Right hindlimb (tissue), 1 donor: Measurements from ENCODE around the gene CPA1.
"Not testable (repeated sequence)": the region's sequence is repeated elsewhere in the genome, so short reads cannot be mapped to it uniquely, and the experiment has no call there.

ENCODE experiments used
- DNase-seq: peaks from one replicate; pipeline ENCODE4 v3.0.0-alpha.2; 2018

The CPA1 gene

DNA sequence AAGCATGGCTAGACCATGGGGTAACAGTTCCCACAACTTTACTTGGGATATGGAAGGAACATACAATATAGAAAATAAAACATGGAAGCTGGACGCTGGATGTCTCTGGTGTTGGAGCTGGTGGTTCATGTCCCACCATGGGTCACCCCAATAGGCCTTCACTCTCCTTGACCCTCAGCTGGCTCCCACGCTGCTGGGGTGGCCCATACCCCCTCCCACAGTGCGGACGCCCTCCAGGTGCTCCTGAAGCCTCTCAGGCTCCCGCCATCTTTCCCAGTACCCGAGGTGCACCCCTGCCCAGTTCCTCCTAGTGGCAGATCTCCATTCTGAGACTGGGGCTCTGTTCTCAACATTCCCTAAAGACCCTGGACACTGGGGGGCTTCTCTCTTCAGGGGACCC lies 5.8 kb upstream of the CPA1 start:
- DNase-seq: no peak

DNA sequence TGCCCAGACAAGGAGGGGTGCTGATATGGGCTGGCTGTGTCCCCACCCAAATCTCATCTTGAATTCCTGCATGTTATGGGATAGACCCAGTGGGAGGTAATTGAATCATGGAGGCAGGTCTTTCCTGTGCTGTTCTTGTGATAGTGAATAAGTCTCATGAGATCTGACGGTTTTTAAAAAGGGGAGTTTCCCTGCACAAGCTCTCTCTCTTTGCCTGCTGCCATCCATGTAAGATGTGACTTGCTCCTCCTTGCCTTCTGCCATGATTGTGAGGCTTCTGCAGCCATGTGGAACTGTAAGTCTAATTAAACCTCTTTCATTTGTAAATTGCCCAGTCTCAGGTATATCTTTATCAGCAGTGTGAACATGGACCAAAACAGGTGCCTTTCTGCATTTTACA lies 3.8 kb upstream of the CPA1 start:
- DNase-seq: not testable (repeated sequence)

DNA sequence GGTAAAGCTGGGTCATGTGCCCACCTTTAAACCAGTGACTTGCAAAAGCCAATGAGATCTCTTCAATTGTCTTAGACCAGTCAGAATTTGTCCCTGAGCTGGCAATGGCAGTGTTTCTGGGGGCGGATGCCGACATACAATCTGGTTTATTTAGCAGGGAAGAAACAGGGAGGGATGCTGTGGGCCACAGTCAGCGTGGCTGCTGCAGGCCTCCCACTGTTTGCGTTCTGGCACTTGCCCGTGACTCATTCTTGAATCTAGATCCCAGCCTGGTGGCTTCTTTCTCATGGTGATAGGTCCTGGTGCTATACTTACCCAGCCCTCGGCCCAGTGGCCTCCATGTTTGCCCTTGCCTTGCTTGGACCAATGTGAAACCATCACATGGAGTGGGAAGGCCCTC lies 3.1 kb upstream of the CPA1 start:
- DNase-seq: no peak

DNA sequence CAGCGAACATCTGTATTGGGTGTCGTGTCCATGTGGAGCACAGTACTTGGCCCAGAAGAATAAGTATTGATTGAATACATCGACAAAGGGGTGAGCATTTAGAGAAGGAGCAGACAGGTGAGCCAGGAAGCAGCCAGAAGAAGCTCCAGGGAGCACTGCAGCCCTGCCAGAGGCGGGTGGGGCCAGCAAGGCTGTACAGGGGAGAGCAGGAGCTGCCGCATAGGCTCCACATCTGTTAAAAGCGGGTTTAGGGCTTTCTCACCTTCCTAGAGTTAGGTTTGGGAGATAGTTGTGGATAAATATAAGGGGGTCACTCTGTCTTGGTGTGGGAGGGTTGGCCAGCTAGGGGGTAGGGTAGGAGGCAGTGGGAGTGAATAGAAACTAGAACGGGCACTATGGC lies 1.3 kb upstream of the CPA1 start:
- DNase-seq: peak; percentile 12

DNA sequence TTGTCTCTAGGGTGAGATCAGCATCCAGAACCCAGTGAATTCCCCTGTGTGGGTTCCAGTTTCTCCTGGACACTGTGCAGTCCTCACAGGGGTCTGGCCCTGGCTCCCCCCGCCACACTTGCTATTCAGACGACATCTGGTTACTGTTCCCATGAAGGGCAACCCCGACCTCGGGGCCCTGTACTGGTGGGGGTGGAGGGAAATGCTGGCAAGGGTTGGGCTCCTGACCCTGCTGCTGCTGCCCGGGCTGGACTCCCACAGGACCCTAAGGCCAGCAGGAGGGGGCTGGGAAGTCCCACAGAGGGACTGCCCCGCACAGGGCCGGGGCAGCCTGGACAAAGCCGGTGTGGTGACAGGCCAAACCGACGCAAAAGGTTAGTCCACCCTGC lies 768 bp upstream of the CPA1 start:
- no peak for DNase-seq

DNA sequence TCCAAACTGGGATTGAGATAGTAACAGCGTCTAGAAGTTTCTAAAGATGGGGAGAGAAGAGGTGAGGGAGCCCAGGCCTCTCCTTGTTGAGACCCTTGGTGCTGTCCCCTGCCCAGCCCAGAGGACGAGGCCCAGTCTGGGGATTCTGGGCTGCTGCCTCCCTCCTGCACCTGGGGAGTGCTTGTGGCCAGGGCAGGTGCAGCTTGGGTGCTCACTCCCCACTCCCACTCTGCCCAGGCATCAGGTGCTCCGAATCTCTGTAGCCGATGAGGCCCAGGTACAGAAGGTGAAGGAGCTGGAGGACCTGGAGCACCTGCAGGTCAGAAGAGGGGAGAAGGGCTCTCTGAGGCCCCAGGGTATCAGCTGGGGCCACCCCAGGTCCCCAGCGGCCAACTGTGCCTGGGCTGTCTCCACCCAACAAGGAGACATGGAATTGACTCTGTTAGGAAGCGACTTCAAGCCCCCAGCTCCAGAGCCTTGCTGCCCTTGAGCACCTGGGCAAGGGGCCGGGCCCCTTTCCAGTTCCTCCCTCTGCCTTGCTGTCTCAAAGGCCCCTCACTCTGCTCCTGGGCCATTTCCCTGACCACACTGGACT lies 664 bp downstream of the CPA1 start:
- no peak for DNase-seq

DNA sequence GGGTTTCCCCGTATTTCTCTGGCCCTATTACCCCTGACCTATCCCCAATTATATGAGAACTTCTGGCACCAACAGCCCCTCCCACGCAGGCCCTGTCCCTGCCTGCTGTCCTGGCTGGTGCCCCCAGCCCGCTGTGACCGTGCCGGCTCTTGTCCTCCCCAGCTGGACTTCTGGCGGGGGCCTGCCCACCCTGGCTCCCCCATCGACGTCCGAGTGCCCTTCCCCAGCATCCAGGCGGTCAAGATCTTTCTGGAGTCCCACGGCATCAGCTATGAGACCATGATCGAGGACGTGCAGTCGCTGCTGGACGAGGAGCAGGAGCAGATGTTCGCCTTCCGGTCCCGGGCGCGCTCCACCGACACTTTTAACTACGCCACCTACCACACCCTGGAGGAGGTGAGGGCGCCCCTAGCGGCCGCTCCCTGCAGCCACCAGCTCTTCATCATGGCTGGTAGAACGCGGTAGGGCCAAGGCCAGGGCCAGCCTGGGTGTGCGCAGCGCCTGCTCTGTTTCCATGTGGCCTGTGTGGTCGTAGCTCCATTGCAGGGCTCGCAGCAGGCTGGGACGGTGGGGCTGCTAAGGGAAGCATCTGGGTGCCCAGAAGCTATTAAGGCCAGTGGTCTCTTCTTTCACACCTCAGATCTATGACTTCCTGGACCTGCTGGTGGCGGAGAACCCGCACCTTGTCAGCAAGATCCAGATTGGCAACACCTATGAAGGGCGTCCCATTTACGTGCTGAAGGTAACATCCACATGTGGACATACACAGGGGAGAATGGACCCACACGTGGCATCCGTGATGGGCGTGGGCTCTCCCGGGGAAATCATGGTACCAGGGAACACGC lies 1.4 kb downstream of the CPA1 start:
- DNase-seq: no peak

DNA sequence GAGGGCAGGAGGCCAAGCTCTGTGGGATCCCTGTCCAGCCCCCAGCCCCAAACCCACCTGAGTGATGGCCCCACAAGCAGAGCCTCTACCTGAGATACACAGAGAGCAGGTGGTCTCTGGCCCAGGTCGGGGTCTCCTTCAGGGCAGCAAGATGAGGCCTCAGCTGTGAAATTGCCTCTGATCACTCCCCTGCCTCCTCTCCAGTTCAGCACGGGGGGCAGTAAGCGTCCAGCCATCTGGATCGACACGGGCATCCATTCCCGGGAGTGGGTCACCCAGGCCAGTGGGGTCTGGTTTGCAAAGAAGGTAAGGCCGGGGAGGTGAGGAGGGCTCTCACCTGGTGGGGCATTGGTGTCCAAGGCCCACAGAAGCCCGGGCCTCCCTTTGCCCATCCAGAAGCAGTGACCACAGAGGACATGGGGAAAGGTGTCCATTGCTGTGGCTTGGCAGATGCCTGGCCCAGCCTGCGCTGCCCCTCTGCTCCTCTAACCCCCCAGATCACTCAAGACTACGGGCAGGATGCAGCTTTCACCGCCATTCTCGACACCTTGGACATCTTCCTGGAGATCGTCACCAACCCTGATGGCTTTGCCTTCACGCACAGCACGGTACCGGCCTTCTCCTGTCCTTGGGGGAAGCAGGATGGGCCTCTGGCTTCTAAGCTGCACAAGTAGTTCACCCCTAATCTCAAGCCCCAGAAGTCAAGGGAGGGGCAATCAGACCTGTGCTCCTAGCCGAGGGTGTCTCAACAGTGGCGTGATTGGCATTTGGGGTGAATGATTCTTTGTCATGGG lies 3.1 kb downstream of the CPA1 start:
- no peak for DNase-seq

DNA sequence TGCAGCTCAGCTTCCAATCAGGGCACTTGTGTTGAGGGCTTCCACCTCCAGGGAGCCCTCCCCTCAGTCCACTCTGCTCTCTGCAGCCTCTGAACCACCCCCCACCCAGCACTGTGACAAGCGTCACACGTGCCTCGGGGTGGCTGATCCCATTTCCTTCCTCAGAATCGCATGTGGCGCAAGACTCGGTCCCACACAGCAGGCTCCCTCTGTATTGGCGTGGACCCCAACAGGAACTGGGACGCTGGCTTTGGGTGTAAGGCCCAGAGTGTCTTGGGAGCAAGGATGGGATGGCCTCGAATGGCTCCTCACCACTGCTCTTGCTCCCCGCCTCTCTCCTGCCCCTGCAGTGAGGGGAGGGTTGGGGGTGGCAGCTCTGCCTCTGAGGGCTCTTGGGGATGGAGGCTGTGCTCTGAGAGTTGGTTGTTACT lies 4.1 kb downstream of the CPA1 start:
- no peak for DNase-seq

DNA sequence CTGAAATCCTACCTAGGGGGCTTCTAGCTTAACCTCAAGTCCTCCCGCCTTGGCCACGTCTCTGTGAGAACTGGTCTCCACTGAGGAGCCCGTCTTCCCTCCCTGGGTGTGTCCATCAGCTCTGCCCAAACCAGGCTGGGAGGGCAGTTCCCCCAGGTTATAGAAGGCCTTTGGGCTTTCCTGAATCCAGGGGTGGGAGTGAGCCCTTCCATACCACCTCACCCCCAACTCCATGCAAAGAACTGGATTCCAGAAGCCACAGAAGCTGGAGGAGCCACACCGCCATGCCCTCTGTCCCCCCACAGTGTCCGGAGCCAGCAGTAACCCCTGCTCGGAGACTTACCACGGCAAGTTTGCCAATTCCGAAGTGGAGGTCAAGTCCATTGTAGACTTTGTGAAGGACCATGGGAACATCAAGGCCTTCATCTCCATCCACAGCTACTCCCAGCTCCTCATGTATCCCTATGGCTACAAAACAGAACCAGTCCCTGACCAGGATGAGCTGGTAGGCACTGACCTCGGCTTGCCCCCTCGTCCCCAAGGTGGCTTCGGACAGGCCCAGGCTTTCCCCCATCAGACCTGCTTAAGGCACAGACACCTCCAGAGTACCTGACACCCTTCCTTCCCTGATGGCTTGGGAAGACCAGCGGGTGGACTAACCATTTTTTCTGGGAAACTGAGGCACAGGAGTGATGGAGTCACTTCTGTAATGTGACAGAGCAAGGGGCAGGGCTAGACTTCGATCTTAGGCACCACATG lies 4.7 kb downstream of the CPA1 start:
- DNase-seq: no peak

DNA sequence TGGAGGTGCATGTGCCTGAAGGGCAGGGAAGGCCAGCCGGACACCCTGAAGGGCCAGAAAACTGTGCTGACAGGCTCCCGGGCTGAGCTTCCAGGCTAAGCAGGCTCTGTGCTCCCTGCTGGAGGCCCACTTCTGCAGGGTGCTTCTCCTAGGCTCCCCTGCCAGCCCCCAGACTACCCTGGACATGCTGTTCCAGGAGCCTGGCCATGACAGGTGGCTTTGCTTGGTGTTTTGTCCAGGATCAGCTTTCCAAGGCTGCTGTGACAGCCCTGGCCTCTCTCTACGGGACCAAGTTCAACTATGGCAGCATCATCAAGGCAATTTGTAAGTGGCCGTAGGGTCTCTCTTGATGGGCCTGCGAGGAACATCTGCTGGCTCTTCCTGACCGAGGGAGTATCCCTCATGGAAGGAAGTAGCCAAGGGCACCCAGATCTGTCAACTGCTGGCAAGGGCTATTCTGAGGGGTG lies 5.3 kb downstream of the CPA1 start:
- DNase-seq: peak; percentile 36

DNA sequence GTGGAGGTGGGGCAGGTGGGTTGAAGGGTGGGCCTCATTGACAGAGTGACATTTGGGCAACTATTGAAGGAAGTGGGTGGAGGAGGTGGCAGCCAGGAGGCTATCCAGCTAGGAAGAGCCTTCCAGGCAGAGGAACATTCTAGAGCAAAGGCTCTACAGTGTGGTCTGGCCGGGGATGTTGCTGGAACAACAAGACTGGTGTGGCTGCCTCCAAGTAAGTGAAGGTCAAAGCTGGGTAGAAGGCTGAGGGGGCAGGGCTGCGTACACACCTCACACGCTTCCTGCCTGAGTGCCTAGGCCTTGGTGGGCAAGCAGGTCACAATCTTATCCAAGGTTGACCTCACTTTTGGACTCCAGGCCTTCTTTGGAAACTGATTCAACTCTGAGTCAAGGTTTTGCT lies 6.6 kb downstream of the CPA1 start:
- no peak for DNase-seq

DNA sequence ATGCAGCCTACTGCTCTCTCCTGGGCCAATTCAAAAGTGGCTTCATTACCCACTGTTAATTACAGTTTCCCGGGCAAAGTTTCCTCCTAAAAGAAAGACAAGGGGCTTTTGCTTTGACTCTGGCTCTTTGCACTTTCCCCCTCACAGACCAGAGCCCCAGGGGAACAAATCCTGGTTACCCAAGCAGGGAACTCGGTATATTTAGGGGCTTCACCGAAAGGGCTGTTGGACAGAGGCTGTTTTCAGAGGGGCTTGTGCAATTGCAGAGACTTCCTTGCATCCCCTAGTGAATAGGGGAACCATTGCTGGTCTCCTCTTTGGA lies 7.0 kb downstream of the CPA1 start:
- no peak for DNase-seq

DNA sequence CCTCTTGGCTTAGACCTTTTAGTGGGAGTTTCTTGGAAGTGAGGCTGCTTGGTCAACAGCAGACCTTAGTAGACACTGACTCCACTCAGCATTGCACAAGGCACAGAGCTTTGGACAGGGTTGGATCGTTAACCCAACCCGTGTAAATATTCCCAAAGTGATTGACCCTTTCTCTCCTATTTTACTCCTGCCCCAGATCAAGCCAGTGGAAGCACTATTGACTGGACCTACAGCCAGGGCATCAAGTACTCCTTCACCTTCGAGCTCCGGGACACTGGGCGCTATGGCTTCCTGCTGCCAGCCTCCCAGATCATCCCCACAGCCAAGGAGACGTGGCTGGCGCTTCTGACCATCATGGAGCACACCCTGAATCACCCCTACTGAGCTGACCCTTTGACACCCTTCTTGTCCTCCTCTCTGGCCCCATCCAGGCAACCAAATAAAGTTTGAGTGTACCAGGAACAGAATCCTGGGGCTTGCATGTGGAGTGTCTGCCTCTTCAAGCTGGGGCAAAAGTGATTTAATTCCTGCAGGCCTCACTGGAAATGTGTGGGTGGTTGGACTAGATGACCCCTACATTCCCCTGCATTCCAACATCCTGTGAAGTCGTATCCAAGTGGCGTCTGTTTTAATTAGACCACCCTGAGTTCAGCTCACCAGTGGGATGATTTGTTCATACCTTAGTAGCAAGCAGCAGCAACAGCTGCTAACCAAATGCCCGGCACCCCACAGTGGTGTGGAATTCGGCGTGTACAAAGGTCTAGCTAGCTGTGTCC lies 7.5 kb downstream of the CPA1 start:
- DNase-seq: no peak

DNA sequence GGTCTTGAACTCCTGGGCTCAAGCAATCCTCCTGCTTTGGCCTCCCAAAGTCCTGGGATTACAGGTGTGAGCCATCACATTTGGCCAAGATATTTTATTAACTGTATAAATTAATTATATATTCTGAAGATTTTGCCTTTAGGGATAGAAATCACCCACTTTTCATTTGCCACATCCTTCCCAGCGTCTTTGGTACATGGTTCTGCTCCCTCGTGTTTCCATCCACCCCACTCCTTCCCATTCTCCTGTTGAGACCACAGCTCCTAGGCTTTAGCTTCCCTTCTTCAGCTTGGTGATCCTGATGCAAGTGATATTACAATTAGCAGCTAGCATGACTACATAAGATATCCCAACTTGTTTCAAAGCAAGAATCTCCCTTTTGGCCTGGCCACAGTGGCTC lies 8.4 kb downstream of the CPA1 start:
- no peak for DNase-seq

DNA sequence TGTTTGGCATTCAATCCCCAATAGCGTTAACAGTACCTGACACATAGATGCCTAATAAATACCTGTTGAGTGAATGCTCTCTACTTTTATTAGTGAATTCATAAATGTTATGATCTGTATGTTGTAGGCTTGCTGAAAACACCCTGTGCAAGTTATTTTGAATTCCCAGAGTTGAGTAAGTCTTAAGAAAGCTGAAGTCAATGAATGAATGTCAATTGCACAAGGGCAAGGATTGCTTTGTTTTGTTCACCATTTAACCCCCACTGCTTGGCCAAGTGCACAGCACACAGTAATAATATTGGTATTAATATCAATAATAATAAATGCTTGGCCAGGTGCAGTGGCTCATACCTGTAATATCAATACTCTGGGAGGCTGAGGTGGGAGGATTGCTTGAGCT lies 10.2 kb downstream of the CPA1 start:
- DNase-seq: no peak

DNA sequence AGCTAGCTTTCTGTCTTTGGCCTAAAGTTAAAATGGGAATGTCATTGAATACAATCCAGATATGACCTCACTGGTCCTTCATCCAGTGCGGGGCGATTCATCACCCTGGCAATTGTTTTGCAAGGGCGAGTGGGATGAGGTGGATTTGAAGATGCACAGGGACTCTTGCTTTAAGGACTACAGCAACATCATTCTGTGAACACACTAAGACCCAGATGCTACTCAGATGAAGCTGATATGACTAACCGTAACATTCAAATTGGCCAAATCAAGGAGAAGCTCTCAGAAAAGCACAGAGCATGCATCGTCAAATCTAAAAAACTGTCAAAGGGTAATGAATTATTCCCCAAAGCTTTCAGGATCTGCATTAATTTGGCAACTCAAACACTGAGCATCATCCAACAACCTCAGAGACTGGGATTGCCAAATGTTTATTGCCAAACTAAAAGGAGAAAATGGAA lies 12.8 kb downstream of the CPA1 start:
- peak; percentile 45 for DNase-seq

DNA sequence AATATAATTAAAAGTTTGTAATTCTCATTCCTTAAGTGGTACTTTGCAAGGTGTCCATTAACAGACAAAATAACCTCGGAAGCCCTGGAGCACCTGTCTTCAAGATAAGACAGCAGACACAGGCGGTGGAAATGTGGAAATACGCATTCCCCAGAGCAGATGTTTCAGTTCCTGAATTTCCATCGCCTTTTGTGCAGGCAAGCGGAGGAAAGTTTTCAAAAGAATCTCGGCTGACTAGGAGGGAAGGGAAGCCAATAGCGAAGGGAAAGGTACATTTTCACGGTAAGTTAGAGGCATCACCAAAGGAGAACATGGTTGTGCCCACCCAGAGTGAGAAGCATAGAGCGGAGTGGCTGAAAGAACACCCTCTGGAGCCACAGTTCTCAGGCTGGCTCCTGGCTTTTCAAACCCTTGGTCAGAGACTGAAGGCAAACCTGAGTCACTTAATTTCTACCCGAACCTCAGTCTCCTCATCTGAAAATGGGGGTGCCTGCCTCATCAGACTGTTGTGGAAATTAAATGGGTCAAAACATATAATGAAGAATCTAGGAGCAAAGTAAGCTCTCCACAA lies 13.6 kb downstream of the CPA1 start:
- DNase-seq: no peak

DNA sequence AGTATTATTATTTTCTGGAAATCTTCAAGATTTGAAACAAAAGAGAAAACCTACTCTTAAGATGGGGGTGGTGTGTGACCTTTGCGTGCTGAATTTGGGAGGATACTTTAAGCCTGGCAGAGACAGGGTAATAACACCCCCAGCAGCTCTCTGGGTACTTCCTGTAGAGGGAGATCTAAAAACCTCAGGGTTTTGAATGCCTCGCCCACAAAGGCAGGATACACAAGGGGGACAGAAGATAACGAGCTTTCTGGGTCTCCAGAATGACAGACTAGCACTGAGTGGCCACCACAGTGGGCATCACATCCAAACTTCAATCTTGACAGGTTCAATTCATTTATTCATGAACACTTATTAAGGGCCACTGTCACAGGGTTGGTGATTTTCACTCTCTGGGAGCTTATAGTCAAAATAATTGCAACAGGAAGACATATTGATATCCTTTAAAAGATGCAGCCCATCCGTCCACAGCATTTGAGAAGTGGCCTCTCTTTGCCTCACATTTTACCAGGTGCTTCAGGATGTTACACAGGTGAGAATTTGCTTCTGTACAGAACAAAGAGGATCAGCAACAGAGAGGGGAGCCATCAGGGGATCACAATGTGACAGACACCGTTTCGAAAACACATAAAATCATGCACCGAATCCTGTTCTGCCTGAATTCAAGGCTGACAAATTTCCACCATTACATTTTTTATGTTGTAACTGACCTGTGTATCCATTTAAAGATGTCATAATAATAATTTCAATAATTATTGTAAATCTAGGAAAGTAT lies 14.3 kb downstream of the CPA1 start:
- no peak for DNase-seq

DNA sequence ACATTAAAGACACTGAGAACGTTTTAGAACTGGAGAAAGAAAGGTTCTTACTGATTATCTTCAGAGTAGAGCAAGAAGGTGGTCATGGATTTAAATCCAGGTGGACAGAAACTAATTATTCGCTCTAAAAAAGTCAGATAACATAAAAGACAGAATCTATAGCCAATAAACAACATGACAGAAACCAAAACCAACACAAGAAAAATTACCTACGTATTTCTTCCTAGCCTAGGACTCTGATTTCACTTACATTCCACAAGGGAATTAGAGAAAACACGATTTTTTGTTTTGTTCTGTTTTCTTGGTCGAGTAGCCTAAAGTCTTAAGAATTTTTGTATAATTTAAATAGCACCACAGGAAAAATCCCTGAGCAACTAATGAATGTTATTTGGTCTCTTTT lies 15.1 kb downstream of the CPA1 start:
- no peak for DNase-seq

DNA sequence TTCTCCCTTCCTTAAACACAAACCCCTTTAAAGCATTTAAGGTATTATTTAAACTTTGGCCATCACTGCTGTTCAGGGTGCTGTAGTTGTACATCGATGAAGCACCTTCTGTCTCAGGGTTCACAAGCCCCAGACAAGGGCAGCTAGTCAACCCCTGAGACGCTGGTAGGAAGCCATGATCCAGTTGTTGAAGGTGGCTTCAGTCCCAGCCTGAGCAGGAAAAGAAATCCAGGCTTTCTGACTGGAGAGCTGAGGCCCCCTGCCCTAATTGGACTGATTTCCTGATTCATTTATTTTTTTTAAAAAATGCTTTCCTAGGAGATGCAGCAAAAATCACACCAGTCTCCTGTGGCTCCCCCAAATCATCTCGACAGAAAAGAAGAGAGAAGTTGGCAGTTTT lies 15.8 kb downstream of the CPA1 start:
- DNase-seq: peak; percentile 76
